ENCODE data around the gene DGKB.

DGKB gene

DNA sequence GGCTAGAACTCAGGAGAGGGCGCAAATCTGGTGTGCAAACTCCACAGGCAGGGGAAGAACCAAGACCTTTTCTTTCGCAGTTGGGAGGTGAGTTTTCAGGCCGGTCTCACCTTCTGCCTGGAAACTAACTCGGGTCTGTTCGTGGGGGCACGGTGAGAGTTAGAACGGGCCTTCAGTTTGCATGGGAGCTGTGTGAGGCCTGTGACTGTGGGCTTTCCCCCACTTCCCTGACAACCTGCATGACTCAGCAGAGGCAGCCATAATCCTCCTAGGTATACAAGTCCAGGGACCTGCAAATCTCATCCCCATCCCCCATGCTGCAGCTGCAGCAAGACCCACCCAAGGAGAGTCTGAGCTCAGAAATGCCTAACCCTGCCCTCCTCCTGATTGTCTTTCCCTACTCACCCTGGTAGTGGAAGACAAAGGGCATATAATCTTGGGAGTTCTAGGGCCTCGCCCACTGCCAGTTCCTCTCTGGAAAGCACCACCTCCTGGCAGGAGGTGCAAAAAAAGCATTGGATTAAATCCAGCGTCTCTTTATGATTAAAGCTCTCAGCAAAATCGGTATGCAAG is 718.2 kb downstream of the DGKB start:
- no peak for DNase-seq

DNA sequence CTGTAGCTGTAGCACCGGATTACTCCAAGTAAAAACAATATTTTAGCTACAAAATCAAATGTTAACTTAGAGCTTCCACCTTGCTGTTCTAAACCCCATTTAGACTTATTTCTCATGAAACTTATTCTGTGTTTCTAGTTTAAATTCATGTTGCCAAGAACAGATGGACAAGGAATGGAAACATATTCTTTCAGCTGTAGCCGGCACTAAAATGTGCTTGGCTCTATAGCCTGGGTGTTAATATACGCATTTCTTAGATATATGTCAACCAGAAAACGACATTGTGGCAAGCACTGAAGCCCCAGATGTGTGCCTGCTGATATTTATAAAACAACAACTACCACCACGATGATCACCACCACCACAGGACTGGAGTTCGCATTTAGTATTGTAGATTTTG is 722.8 kb downstream of the DGKB start:
- DNase-seq: no peak

DNA sequence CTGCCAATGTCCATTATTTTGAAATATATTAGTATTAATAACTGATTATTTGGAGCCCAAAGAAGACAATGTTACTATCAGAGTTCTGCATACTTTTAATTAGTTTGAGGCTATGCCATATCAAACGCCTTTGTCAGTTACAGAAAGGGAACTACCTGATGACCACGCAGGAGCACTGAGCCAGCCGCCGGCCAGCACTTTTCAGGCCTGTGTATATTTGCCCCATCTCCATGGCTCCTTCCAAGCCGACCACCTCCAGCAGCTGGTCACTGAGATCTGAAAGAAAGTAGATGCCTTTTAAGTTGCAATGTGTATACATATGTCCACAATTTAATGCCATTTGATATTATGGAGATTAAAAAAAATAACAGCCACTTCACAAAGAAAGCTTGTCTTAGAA is 724.7 kb downstream of the DGKB start:
- DNase-seq: no peak

DNA sequence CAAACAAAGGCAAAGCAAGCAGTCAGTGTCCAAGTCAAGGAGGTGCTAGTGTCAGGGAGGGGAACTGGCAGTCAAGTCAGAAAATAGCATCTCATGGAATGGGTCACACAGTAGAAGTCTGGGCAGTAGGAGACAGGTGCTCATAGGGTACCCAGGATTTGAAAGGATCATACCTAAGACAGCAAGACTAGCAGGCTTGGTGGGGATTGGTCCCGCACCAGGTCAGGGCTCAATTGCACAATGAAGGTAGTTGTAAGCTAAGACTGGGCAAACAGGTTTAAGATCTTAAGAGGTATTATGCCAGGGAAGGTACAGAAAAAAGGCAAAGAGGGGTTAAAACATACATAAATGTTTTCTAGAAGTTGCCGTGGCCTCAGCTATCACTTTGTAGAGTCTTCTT is 731.7 kb downstream of the DGKB start:
- no peak for DNase-seq

DNA sequence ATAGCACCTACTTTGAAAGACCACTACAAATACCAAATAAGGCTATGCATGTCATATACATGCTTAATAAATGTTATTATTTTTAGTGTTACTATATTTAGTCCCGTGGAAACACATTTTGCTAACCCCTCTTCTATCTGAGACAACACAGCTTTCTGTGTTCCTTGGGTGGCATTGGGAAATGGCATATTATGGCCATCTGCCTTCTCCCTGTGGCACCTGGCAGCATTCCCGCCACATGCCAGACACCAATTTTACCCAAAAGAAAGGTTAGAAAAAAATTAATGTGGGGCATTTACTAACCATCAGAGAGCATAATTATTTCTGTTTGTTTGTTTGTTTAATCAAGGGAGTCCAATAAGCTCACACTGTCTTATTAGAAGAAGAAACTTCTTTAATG is 744.4 kb downstream of the DGKB start:
- DNase-seq: no peak

DNA sequence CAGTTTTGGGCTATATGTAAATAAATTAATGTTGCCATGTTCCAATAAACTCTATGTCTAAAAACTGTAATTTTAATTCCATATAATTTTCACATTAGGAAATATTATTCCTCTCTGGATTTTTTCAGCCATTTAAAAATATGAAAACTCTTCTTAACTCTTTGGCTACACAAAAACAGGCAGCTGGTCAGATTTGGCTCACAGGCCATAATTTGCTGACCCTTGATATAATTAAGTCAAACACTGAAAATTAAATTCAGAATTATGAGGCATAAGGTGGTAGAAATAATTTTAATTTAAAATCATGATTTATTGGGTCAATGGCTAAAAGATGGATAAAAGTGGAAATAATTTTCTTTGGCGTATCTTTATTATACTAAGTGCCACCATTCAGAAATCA is 746.1 kb downstream of the DGKB start:
- no peak for DNase-seq

DNA sequence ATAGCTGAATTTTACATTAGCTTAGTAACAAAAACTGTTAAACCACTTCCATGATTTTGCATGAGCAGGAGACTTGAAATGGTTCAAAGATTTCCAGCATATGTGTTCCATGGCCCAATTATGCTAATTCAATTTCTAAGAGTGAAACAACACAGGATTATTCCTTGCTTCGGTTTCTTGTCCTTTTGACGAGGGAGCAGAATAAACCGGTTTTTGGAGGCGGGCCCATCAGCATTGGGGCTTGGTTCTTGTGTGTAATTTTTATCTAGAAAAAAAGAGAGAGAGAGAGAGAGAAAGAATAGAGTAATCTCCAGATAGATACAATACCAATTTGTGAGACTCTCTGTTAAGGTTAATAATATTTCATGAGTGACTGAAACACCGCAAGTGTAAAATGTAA is 753.6 kb downstream of the DGKB start:
- no peak for DNase-seq

DNA sequence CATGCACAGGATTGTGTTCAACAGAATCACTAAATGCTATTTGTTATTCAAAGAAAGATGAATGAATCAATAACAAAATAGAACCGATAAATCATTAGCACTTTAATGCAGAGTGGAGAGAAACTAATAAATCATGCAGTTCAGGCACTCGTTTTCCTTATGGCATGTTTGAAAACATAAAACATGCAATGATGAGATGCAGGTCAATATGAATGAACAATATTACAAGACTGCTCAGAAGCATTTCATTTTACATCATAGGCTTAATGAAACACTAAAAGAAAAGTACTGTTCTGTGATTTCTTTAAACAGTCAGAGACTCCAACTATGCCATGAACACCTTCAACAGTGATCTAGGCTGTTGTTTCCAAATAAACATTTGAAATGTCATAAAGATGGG is 755.0 kb downstream of the DGKB start:
- DNase-seq: no peak

DNA sequence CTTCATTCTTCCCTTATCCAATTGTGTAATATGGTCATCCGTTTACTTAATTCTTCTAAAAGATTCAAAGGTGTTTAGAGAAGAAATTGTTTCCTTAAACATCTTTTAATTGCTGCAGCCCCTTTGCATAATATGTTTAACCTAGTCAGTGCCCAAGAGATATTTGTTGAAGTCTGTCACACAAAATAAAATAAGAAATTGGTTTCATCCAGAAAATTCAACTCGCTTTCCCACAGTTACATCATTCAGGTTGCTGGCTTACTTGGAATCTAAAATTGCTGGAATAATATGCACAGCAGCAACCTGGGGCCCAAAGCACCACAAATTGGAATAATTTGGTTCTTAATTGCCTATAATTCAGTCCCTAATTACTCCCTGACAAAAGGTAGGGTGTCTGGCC is 758.0 kb downstream of the DGKB start:
- DNase-seq: no peak

DNA sequence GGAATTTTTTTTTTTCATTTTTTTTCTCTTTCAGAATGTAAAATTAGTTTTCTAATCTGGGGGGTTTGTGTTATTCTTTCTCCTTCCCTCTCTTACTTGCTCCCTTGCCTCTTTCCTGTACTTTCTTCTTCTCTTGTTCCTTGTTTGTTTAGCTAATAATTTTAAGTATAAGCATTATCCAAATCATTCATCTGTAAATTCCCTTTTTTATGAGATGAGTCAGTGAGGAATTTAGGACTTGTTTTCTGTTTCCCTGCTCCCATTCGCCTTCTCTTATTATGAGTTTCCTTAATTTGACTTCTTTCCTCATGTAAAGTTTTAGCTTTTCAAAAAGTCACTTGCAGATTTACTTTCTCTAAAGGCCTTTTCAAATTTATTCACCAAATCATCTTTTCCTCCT is 758.4 kb downstream of the DGKB start:
- no peak for DNase-seq

DNA sequence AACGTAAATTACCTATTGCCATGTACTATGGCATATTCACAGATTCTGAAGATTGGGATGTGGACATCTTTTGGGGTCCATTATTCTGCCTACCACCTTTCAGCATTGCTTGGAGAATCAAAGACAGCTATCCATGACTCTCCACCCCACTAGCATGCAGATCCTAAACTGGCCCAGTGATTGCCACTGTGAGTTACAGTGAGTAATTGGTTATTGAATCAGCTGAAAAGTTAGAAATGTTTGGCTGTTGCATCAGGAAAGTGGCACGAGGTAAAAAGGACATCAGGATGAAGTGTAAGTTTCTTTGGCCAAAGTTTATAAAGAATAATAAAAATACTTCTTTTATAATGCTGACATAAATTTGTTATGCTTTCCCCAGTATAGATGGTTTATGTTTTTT is 764.9 kb downstream of the DGKB start:
- DNase-seq: no peak

DNA sequence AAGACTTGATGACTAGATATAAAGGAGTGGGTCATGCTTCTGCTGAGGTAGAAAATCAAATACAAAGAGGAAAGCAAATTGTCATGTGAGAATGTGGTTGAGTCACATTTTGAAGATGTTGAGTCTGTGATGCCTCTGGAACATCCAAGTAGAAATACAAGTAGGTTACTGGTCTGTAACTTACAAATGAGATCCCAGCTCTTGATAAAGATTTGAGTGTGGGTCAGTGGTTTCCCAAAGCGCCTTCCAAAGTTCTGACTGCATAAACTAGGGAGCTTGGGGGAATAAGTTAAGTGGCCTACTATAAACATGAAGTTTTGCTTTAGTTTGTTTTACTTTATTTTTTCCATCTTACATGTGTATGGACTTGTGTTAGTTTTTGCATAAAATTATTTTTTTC is 768.8 kb downstream of the DGKB start:
- DNase-seq: no peak

DNA sequence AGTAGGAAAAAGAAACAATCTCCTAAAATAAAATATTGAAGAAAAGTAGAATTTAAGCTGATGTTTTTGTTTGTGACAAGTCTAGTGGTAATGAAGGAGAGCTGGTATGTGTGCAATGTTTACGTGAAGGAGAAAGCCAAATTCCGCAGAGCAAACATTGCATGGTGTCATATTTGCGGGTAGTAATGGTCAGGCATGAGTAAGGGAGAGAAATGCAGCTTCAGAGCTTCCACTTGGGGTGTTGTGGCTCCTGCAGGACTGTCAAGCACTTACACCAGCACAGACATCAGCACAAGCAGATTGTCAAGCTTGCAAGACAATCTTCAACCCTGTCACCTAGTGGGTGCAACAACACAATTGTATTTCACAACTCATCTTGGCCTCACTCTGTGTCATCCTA is 776.6 kb downstream of the DGKB start:
- DNase-seq: no peak

DNA sequence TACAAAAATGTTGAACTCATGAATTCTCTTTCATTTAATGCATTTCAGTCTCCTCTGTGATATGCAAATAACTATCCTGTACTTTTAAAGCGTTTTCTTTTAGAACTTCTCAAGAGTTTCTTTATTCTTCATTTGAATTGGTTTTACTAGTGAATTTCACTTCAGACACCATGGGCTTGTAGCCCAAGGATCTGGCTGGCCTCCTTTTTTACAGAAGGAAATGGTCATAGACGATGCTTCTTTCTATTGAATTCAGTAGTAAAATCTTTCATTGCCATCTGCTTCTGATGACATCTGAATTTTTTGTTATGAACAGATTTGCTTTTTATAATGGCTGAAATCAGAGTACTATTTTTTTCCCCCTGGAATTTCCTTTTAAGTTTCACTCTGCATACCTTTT is 777.8 kb downstream of the DGKB start:
- DNase-seq: no peak

DNA sequence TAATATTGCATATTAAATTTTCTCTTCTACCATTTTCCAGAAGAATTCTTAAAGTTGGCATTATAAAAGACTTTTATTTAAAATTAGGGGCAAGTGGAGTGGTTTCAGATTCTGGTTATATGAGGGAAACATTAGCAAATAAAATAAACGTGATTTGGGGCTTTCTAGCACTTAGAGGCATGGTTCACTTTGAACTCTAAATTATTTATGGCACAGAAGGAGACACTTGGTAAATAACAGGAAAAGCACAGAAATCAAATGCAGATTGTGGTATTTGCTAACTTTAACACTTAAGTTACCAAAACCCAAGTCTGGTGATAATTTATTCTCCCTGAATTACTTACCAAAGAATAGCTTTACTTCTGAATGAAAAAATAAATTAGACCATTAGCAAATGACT is 778.6 kb downstream of the DGKB start:
- DNase-seq: no peak

DNA sequence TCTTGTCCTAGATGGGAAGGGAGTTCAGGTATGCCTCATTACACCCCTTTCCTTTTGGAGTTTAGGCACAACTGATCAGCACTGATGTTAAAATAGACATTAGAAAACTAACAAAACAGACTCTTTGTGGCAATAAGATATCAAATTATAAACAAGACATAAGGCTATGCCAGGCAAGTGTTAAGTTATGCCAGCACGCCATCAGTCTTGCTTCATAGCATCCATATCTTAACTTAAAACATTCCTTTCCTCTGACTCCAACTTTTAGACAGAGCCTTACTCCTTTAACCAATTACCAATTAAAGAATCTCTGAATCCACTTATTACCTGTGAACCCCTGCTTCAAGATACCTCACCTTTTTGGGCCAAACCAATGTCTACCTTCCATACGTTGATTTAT is 786.9 kb downstream of the DGKB start:
- no peak for DNase-seq

DNA sequence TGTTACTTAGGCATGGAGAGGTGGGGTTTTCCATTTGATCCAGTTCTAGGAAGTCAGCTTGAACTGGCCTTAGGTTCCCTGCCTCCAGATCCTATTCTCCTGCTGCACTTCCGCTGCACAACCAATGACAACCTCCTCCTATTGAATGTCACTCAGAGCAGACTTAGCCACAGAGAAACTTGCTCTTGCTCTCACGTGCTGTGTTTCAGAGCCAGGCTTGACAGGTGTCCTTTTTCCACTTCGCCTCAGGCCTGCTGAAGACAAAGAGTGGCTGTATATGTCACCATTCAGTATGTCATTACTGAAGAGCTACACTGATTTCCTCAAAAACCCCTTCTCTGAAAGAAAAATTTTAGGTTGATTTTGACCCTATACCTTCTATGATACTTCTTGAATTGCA is 797.7 kb downstream of the DGKB start:
- DNase-seq: no peak

DNA sequence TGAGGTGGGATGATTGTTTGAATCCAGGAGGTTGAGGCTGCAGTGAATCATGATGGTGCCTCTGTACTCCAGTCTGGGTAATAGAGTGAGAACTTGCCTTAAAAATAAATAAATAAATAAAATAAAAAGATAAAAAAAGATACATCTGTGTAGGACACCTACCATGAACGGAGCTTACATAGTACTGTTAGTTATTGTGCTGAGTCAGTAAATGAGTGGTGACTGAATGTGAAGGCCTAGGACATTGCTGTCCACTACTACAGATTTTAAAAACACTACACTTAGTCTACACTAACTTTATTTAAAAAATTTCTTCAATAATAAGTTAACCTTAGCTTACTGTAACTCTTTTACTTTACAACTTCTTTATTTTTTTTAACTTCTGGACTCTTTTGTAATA is 806.4 kb downstream of the DGKB start:
- DNase-seq: no peak

DNA sequence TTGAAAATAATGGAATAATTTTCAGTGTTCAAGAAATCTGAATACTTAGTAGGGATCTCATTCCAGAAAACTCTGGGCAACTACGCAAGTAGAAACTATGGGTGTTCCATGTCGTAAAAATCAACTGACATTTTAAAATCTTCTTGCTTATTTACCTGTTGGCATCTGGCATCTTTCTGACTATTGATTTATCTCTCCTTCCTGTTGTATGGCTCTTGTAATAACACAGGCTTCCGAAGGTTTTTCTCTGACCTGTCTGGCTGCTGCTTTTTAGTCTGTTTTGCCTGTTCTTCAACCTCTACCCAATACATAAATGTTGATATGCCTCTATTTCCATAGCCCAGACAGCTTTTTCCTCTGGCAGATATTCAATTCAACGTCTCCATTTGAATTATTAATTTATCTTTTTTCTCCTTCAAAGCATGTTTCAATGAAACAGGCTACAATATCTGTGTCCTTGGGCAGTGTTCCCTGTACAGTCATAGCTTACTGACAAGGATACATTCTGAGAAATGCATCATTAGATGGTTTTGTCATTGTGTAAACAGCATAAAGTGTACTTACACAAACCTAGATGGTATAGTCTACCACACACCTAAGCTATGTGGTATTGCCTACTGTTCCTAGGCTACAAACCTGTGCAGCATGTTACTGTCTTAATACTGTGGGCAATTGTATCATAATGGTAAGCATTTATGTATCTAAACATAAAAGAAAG is 807.2 kb downstream of the DGKB start:
- no peak for DNase-seq

All from fibroblast of skin of right quadriceps (primary cell).